CD8-positive, alpha-beta memory T cell (primary cell): ENCODE results near the gene ACTR3. TPM values are rescaled to one million over a fixed set of nuclear protein-coding genes. Genes with fewer than 3 reads are reported as not detected.

Experiments used
- CTCF ChIA-PET: fragments of 350-600 bp; sonication (Branson Sonifier 250); formaldehyde crosslinking; loops from one replicate; lab custom pipeline; 2021; ENCODE audit warnings: antibody characterized with exemption; lab: Charles Lee
- POLR2A ChIA-PET: fragments of 350-600 bp; sonication (Branson Sonifier 250); formaldehyde crosslinking; loops from one replicate; lab custom pipeline; 2021; ENCODE audit warnings: antibody characterized with exemption; lab: Charles Lee
- DNase-seq, 5 donors: peaks; one replicate each; pipeline versions ENCODE4 v3.0.0 to v3.0.0-alpha.2; 2020 to 2022; ENCODE audit warnings: mixed read lengths in 1 of 5
- H3K27ac ChIP-seq: one replicate; pipeline ENCODE4 v1.7.0; 2013; ENCODE audit warnings: low read depth, mild to moderate bottlenecking, low read length, moderate library complexity
- H3K27me3 ChIP-seq: 2 replicates; pipeline ENCODE4 v1.7.0; 2013; ENCODE audit warnings: low read length, mild to moderate bottlenecking; ENCODE audit not compliant: insufficient read depth, poor library complexity, severe bottlenecking
- H3K36me3 ChIP-seq: 2 replicates; pipeline ENCODE4 v1.7.0; 2013; ENCODE audit warnings: mild to moderate bottlenecking, low read length, moderate library complexity; ENCODE audit not compliant: insufficient read depth
- H3K4me1 ChIP-seq: 2 replicates; pipeline ENCODE4 v1.7.0; 2013; ENCODE audit warnings: mild to moderate bottlenecking, low read length, moderate library complexity; ENCODE audit not compliant: insufficient read depth
- H3K4me3 ChIP-seq: 2 replicates; pipeline ENCODE4 v1.7.0; 2013; ENCODE audit warnings: mild to moderate bottlenecking, low read length
- H3K9me3 ChIP-seq: 2 replicates; pipeline ENCODE4 v1.7.0; 2013; ENCODE audit warnings: mild to moderate bottlenecking, low read length
- H3K27ac Mint-ChIP-seq, 8 donors: one replicate each; pipeline ENCODE4 v1.8.0; 2020 to 2021; ENCODE audit warnings: mixed read lengths in 8 of 8, mild to moderate bottlenecking in 6 of 8, inconsistent platforms in 3 of 8, moderate library complexity in 3 of 8
- H3K27me3 Mint-ChIP-seq, 2 donors: one replicate each; pipeline ENCODE4 v1.8.0; 2020 to 2021; ENCODE audit warnings: mixed read lengths in 2 of 2, mild to moderate bottlenecking in 1 of 2, moderate library complexity in 1 of 2
- H3K36me3 Mint-ChIP-seq, 3 donors: one replicate each; pipeline ENCODE4 v1.8.0; 2020 to 2021; ENCODE audit warnings: mixed read lengths in 3 of 3, inconsistent platforms in 1 of 3, mild to moderate bottlenecking in 1 of 3
- H3K4me1 Mint-ChIP-seq, 3 donors: one replicate each; pipeline ENCODE4 v1.8.0; 2020 to 2021; ENCODE audit warnings: mixed read lengths in 3 of 3, inconsistent platforms in 1 of 3, mild to moderate bottlenecking in 1 of 3
- H3K4me3 Mint-ChIP-seq, 7 donors: one replicate each; pipeline ENCODE4 v1.8.0; 2020 to 2021; ENCODE audit warnings: mixed read lengths in 7 of 7, mild to moderate bottlenecking in 6 of 7, moderate library complexity in 4 of 7, inconsistent platforms in 2 of 7
- H3K9me3 Mint-ChIP-seq, 5 donors: one replicate each; pipeline ENCODE4 v1.8.0; 2020 to 2022; ENCODE audit warnings: mixed read lengths in 5 of 5, mild to moderate bottlenecking in 3 of 5, moderate library complexity in 2 of 5, inconsistent platforms in 1 of 5
- polyA plus RNA-seq: library from polyadenylated mRNA; unstranded; fragments of 300-500 nt; fragmentation: Illumina TruSeq; gene quantifications from one replicate; pipeline ENCODE4 v1.2.3, GENCODE V29; 2021
- total RNA-seq, 2 experiments: library from RNA; stranded (reverse); gene quantifications; one replicate each; pipeline ENCODE4 v1.2.3, GENCODE V29; 2021

Gene ACTR3
- total and polyA plus RNA-seq, 3 experiments from 2014 or later = 478 to 532 (median 512) TPM

- Mint-ChIP-seq H3K27ac (peak overlapping the region in 2 of 8 donors; percentile 58 to 74), H3K27me3 (no peaks in the 10 kb centered on the region), H3K4me1 (peaks cover 0 to 7% (median 6%) of the 10 kb centered on the region in 3 donors), H3K9me3 (no peaks in the 10 kb centered on the region), H3K4me3 (no peak overlapping the region), H3K36me3 (peaks cover 0 to 49% (median 5%) of the 10 kb centered on the region in 3 donors)
- ChIA-PET POLR2A (no interaction called here), CTCF (no interaction called here)
- H3K36me3 ChIP-seq = peaks cover 6% of the 10 kb centered on the region
- no peak overlapping the region for H3K27ac ChIP-seq
- no peak overlapping the region for H3K4me3 ChIP-seq
- H3K4me1 ChIP-seq = no peaks in the 10 kb centered on the region
- H3K9me3 ChIP-seq = no peaks in the 10 kb centered on the region
- no peak for DNase-seq
- no peaks in the 10 kb centered on the region for H3K27me3 ChIP-seq
Observed at GRCh38 chr2:113962692-113963480, 73.0 kb downstream of the ACTR3 start.

GRCh38 chr2:113963965-113964364, 74.1 kb downstream of the ACTR3 start:
- Histone ChIP-seq H3K36me3 (peaks cover 6% of the 10 kb centered on the region), H3K27ac (no peak overlapping the region), H3K27me3 (no peaks in the 10 kb centered on the region), H3K9me3 (no peaks in the 10 kb centered on the region), H3K4me1 (no peaks in the 10 kb centered on the region), H3K4me3 (no peak overlapping the region)
- Mint-ChIP-seq H3K27me3 (no peaks in the 10 kb centered on the region), H3K9me3 (no peaks in the 10 kb centered on the region), H3K27ac (peak overlapping the region in 1 of 8 donors; percentile 16), H3K4me3 (no peak overlapping the region), H3K4me1 (peaks cover 0 to 7% (median 6%) of the 10 kb centered on the region in 3 donors), H3K36me3 (peaks cover 0 to 41% (median 4%) of the 10 kb centered on the region in 3 donors)
- CTCF ChIA-PET = interaction anchor here (0.5 kb wide), 1 partner anchor 129 kb away, joined by 3 read pairs; no protein-coding TSS in a partner anchor
- POLR2A ChIA-PET = no interaction called here
- no peak for DNase-seq

DNA sequence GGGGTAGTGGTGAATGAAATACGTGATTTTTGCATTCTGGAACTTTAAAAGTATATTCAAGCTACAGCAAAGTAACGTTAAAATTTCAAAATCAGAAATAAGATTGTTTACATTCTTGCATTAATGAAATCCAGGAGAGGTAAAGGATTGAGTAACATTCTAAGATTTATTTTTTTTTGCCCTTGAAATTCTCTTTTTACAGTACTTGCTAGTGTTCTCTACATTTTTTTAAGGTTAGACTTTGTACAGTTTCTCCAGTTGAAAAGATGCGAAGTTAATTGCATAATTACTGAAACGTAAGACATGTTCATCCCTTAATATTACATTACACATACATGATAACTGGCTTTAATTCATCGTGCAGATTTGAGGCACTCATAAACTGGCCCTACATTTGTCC, 74.5 kb downstream of the ACTR3 start:
- no peak overlapping the region for H3K4me3 ChIP-seq
- H3K36me3 ChIP-seq = peaks cover 6% of the 10 kb centered on the region
- H3K4me1 Mint-ChIP-seq = peaks cover 0 to 7% (median 6%) of the 10 kb centered on the region in 3 donors
- peaks cover 0 to 36% (median 4%) of the 10 kb centered on the region in 3 donors for H3K36me3 Mint-ChIP-seq
- H3K27me3 Mint-ChIP-seq = no peaks in the 10 kb centered on the region
- no peak overlapping the region for H3K27ac Mint-ChIP-seq
- H3K4me3 Mint-ChIP-seq = no peak overlapping the region
- no peaks in the 10 kb centered on the region for H3K27me3 ChIP-seq
- H3K9me3 Mint-ChIP-seq = no peaks in the 10 kb centered on the region
- CTCF ChIA-PET = interaction anchor here (0.5 to 1.3 kb wide), 2 partner anchors 130 to 208 kb away, joined by 3 read pairs; partner anchors contain the start of gene SLC35F5
- DNase-seq = no peak
- H3K4me1 ChIP-seq = no peaks in the 10 kb centered on the region
- no peaks in the 10 kb centered on the region for H3K9me3 ChIP-seq
- POLR2A ChIA-PET = no interaction called here
- no peak overlapping the region for H3K27ac ChIP-seq

- H3K27ac Mint-ChIP-seq = no peak overlapping the region
- no peaks in the 10 kb centered on the region for H3K9me3 Mint-ChIP-seq
- H3K4me1 Mint-ChIP-seq = peaks cover 0 to 7% (median 6%) of the 10 kb centered on the region in 3 donors
- Histone ChIP-seq H3K27ac (no peak overlapping the region), H3K36me3 (peaks cover 6% of the 10 kb centered on the region), H3K4me3 (no peak overlapping the region), H3K27me3 (no peaks in the 10 kb centered on the region), H3K4me1 (no peaks in the 10 kb centered on the region), H3K9me3 (no peaks in the 10 kb centered on the region)
- H3K36me3 Mint-ChIP-seq = peaks cover 0 to 30% (median 4%) of the 10 kb centered on the region in 3 donors
- no peaks in the 10 kb centered on the region for H3K27me3 Mint-ChIP-seq
- CTCF ChIA-PET = interaction anchor here (1.0 to 1.7 kb wide), 5 partner anchors 10 to 209 kb away, joined by 3 to 5 read pairs (median 3); partner anchors contain the start of gene SLC35F5
- POLR2A ChIA-PET = interaction anchor here (1.5 kb wide), 1 partner anchor 208 kb away, joined by 3 read pairs; the partner anchor contains the start of gene SLC35F5
- H3K4me3 Mint-ChIP-seq = no peak overlapping the region
- no peak for DNase-seq
Observed at GRCh38 chr2:113965228-113965627, 75.3 kb downstream of the ACTR3 start.

- no peaks in the 10 kb centered on the region for H3K4me1 ChIP-seq
- no peak overlapping the region for H3K27ac ChIP-seq
- DNase-seq = peak in 1 of 5 donors; percentile 17
- no peak overlapping the region for H3K4me3 Mint-ChIP-seq
- H3K4me3 ChIP-seq = no peak overlapping the region
- no peaks in the 10 kb centered on the region for H3K9me3 Mint-ChIP-seq
- peaks cover 0 to 31% (median 4%) of the 10 kb centered on the region in 3 donors for H3K36me3 Mint-ChIP-seq
- peak overlapping the region in 1 of 8 donors; percentile 61 for H3K27ac Mint-ChIP-seq
- ChIA-PET POLR2A (interaction anchor here (1.5 kb wide), 1 partner anchor 209 kb away, joined by 3 read pairs; the partner anchor contains the start of gene SLC35F5), CTCF (interaction anchor here (1.0 to 1.7 kb wide), 5 partner anchors 9 to 210 kb away, joined by 3 to 5 read pairs (median 3); partner anchors contain the start of gene SLC35F5)
- H3K4me1 Mint-ChIP-seq = peaks cover 0 to 7% (median 6%) of the 10 kb centered on the region in 3 donors
- no peaks in the 10 kb centered on the region for H3K9me3 ChIP-seq
- no peaks in the 10 kb centered on the region for H3K27me3 Mint-ChIP-seq
- H3K36me3 ChIP-seq = peaks cover 4% of the 10 kb centered on the region
- no peaks in the 10 kb centered on the region for H3K27me3 ChIP-seq
Observed at GRCh38 chr2:113965644-113966043, 75.8 kb downstream of the ACTR3 start.

GRCh38 chr2:113966171-113966570, 76.3 kb downstream of the ACTR3 start:
- no peaks in the 10 kb centered on the region for H3K4me1 ChIP-seq
- Mint-ChIP-seq H3K27me3 (no peaks in the 10 kb centered on the region), H3K27ac (peak overlapping the region in 3 of 8 donors; percentile 25 to 61 (median 33)), H3K4me1 (peaks cover 0 to 8% (median 7%) of the 10 kb centered on the region in 3 donors), H3K4me3 (no peak overlapping the region), H3K9me3 (no peaks in the 10 kb centered on the region), H3K36me3 (peaks cover 0 to 29% (median 5%) of the 10 kb centered on the region in 3 donors)
- no peak overlapping the region for H3K27ac ChIP-seq
- H3K36me3 ChIP-seq = no peaks in the 10 kb centered on the region
- no peak overlapping the region for H3K4me3 ChIP-seq
- H3K27me3 ChIP-seq = no peaks in the 10 kb centered on the region
- DNase-seq = no peak
- no peaks in the 10 kb centered on the region for H3K9me3 ChIP-seq
- ChIA-PET CTCF (interaction anchor here (1.3 to 1.7 kb wide), 3 partner anchors 9 to 95 kb away, joined by 3 to 5 read pairs (median 5); no protein-coding TSS in a partner anchor), POLR2A (interaction anchor here (1.5 kb wide), 1 partner anchor 209 kb away, joined by 3 read pairs; the partner anchor contains the start of gene SLC35F5)

DNA sequence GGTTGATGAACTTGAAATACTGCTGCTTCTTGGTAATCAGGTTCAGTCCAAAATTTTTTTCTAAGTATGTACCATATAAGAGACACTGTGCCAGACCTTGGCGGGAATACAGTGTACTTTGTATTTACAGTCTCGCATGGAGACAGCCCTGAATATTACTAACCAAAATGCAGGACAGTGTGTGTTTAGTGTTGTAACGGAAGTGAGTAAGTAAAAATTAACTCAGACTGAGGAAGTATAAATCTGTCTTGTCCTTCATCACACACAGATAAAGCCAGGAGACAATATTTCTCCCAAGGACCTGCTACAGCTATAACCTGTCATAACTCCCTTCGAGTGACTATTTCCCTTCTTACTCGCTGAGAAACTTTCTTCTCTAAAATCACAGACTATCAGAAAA, 76.9 kb downstream of the ACTR3 start:
- no peaks in the 10 kb centered on the region for H3K27me3 Mint-ChIP-seq
- no peaks in the 10 kb centered on the region for H3K9me3 Mint-ChIP-seq
- H3K4me3 Mint-ChIP-seq = no peak overlapping the region
- Histone ChIP-seq H3K36me3 (no peaks in the 10 kb centered on the region), H3K4me3 (no peak overlapping the region), H3K4me1 (peaks cover 4% of the 10 kb centered on the region), H3K9me3 (no peaks in the 10 kb centered on the region), H3K27me3 (no peaks in the 10 kb centered on the region), H3K27ac (no peak overlapping the region)
- no peak for DNase-seq
- CTCF ChIA-PET = interaction anchor here (1.3 kb wide), 1 partner anchor 96 kb away, joined by 3 read pairs; no protein-coding TSS in a partner anchor
- peaks cover 0 to 33% (median 6%) of the 10 kb centered on the region in 3 donors for H3K36me3 Mint-ChIP-seq
- H3K4me1 Mint-ChIP-seq = peaks cover 0 to 14% (median 9%) of the 10 kb centered on the region in 3 donors
- H3K27ac Mint-ChIP-seq = peak overlapping the region in 4 of 8 donors; percentile 9 to 58 (median 40)
- POLR2A ChIA-PET = no interaction called here
